Measurements from ENCODE around the gene LMF1. TPM values are rescaled to one million over a fixed set of nuclear protein-coding genes. Genes with fewer than 3 reads are reported as not detected.

Gene LMF1
- total and polyA plus RNA-seq, 8 donors = 7.6 to 121 (median 15.8) TPM

GRCh38 chr16:850668-851067, 120.1 kb downstream of the LMF1 start:
- TF ChIP-seq POLR2A (IDR thresholded peaks at IDR 0.05) (no peak), POLR2AphosphoS5 (IDR thresholded peaks at IDR 0.05) (no peak), EP300 (IDR thresholded peaks at IDR 0.05) (no peak), CTCF (IDR thresholded peaks at IDR 0.05) (no peak)
- intact Hi-C loops (cut with DNase I; ENCODE audit: low total_unique reads) = no loop called here
- Histone ChIP-seq H3K4me3 (no peak overlapping the region), H3K4me1 (no peaks in the 10 kb centered on the region), H3K27ac (no peak overlapping the region), H3K9me3 (peaks cover 0 to 31% (median 2%) of the 10 kb centered on the region in 4 donors), H3K27me3 (no peaks in the 10 kb centered on the region), H3K36me3 (peaks cover 0 to 9% (median 0%) of the 10 kb centered on the region in 4 donors)
- no peak for DNase-seq
- 89 to 94% (median 92%) methylated on average over 31 of the region's 31 CpGs for WGBS, 5 donors

GRCh38 chr16:848510-849253, 122.1 kb downstream of the LMF1 start:
- H3K4me1 ChIP-seq = no peaks in the 10 kb centered on the region
- no peak for DNase-seq
- TF ChIP-seq CTCF (IDR thresholded peaks at IDR 0.05) (no peak), POLR2A (IDR thresholded peaks at IDR 0.05) (no peak), EP300 (IDR thresholded peaks at IDR 0.05) (no peak), POLR2AphosphoS5 (IDR thresholded peaks at IDR 0.05) (no peak)
- H3K27me3 ChIP-seq = no peaks in the 10 kb centered on the region
- 94 to 97% (median 95%) methylated on average over 35 to 44 of the region's 44 CpGs for WGBS, 5 donors
- no peak overlapping the region for H3K4me3 ChIP-seq
- peaks cover 0 to 31% (median 2%) of the 10 kb centered on the region in 4 donors for H3K9me3 ChIP-seq
- intact Hi-C loops (cut with DNase I; ENCODE audit: low total_unique reads) = no loop called here
- no peak overlapping the region for H3K27ac ChIP-seq
- no peaks in the 10 kb centered on the region for H3K36me3 ChIP-seq

- Histone ChIP-seq H3K4me1 (no peaks in the 10 kb centered on the region), H3K27ac (no peak overlapping the region), H3K27me3 (peaks cover 0 to 5% (median 0%) of the 10 kb centered on the region in 3 donors), H3K36me3 (no peaks in the 10 kb centered on the region), H3K9me3 (peaks cover 0 to 31% (median 2%) of the 10 kb centered on the region in 4 donors), H3K4me3 (no peak overlapping the region)
- TF ChIP-seq EP300 (IDR thresholded peaks at IDR 0.05) (no peak), POLR2AphosphoS5 (IDR thresholded peaks at IDR 0.05) (no peak), CTCF (IDR thresholded peaks at IDR 0.05) (no peak), POLR2A (IDR thresholded peaks at IDR 0.05) (no peak)
- no peak for DNase-seq
- intact Hi-C loops (cut with DNase I; ENCODE audit: low total_unique reads) = no loop called here
- 88 to 97% (median 96%) methylated on average over 13 to 33 of the region's 33 CpGs for WGBS, 5 donors
These were observed 122.9 kb downstream of the LMF1 start for GRCh38 chr16:847681-848445.

GRCh38 chr16:847151-847550, 123.6 kb downstream of the LMF1 start:
- intact Hi-C loops (cut with DNase I; ENCODE audit: low total_unique reads) = no loop called here
- H3K4me1 ChIP-seq = no peaks in the 10 kb centered on the region
- H3K27me3 ChIP-seq = peaks cover 0 to 12% (median 0%) of the 10 kb centered on the region in 3 donors
- no peak overlapping the region for H3K4me3 ChIP-seq
- WGBS, 5 donors = 88 to 96% (median 91%) methylated on average over 10 of the region's 10 CpGs
- H3K36me3 ChIP-seq = no peaks in the 10 kb centered on the region
- H3K9me3 ChIP-seq = peaks cover 0 to 31% (median 2%) of the 10 kb centered on the region in 4 donors
- no peak for DNase-seq
- TF ChIP-seq EP300 (IDR thresholded peaks at IDR 0.05) = no peak
- no peak for TF ChIP-seq POLR2AphosphoS5 (IDR thresholded peaks at IDR 0.05)
- no peak for TF ChIP-seq CTCF (IDR thresholded peaks at IDR 0.05)
- TF ChIP-seq POLR2A (IDR thresholded peaks at IDR 0.05) = no peak
- H3K27ac ChIP-seq = no peak overlapping the region
